Anterior cingulate cortex (tissue), 58 donors: ENCODE measurements around the gene ACSM3.
A peak's percentile ranks its signal among the peaks of the same experiment; 100 is the strongest.
"Not testable (repeated sequence)": the region's sequence is repeated elsewhere in the genome, so short reads cannot be mapped to it uniquely, and the experiment has no call there.

Experiments
- DNase-seq, 58 donors: peaks; one replicate each; lab custom pipeline; 2025; lab: John Stamatoyannopoulos, UW

Gene ACSM3, protein sequence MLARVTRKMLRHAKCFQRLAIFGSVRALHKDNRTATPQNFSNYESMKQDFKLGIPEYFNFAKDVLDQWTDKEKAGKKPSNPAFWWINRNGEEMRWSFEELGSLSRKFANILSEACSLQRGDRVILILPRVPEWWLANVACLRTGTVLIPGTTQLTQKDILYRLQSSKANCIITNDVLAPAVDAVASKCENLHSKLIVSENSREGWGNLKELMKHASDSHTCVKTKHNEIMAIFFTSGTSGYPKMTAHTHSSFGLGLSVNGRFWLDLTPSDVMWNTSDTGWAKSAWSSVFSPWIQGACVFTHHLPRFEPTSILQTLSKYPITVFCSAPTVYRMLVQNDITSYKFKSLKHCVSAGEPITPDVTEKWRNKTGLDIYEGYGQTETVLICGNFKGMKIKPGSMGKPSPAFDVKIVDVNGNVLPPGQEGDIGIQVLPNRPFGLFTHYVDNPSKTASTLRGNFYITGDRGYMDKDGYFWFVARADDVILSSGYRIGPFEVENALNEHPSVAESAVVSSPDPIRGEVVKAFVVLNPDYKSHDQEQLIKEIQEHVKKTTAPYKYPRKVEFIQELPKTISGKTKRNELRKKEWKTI

DNA sequence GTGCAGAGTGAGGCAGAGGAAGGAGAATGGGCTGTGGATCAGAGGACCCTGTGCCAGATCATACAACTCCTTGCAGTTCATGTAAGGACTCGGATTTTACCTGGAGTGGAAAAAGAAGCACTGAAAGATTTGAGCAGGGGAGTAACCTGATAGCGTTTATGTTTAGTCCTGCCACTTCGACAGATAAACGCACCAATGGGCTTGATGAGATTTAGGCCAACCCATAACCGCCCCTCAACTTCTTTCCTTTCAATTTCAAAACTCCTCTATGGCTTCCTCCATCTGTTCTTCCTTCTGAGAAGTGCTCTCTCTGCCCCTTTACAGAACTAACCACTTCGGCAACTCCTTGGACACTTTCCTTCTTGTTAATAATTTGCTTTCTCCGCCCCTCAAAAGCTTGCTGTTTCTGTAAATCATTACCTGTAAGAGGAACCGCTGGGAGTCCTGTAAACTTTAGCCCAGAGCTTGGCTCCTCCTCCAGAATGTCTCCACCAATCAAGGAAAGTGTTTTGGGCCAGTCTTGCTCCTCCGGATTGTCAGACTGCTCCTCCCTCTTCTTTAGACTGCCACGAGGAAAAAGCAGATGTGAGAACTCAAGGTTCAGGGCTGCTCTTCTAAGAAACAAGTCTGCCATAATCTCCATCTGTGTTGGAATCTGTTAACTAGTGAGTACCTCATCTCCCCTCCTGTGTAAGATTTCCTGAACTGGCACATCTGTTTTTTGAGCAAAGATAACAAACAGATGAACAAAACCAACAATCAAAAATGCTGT is at the start of gene ACSM3:
Gene ACSM3, plus strand, starts transcription at position 554 of the 772 bp plus-strand sequence. CDS start 6,021 bp downstream, outside the sequence.
- peak in 2 of 58 donors; percentile 7 to 14 for DNase-seq

DNA sequence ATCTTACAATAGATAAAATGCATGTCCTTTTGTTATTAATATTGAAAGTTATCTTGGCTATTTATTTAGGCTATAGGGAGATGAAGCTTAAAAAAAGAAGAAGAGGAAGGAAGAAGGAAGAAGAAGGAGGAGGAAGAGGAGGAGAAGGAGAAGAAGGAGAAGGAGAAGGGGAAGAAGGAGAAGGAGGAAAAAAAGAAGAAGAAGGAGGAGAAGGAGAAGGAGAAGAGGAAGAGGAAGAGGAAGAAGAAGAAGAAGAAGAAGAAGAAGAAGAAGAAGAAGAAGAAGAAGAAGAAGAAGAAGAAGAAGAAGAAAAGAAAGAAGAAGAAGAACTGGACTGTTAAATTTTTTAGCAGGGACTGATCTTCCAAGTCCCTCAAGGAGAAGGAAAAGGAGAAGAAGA is 46.1 kb upstream of the ACSM3 start:
- DNase-seq: not testable (repeated sequence)

GRCh38 chr16:20720251-20720650 is 43.6 kb upstream of the ACSM3 start:
- no peak for DNase-seq

GRCh38 chr16:20726661-20727060 is 37.2 kb upstream of the ACSM3 start:
- no peak for DNase-seq

DNA sequence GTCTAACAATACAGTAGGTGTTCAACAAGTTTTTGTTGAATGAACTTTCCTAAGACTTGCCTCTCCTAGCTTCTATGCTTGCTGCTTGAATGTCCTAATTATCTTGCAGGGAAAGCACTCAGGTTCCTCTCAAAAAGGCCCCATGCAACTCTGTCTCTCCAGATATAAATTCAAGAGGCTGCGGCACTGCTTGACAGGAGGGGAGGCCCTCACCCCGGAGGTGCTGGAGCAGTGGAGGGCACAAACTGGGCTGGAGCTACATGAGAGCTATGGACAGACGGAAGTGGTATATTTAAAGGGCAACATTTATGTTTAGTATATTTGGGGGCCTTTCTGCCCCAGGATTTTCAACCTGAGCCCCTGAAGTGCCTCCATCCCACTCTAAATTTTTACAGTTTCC is 36.6 kb upstream of the ACSM3 start:
- no peak for DNase-seq

DNA sequence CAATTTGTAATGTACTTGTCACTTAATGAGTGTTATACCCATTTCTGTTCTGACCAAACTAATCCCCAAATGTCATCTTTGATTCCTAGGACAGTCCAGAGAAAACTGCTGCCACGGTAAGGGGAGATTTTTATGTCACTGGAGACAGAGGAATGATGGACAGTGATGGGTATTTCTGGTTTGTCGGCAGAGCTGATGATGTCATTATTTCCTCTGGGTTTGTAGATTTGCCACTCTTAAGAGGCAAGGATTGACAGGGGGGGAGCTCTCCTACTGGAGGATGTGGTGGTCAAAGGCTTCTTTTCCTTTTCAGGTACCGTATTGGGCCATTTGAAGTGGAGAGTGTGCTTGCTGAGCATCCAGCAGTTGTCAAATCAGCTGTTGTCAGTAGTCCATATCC is 34.7 kb upstream of the ACSM3 start:
- DNase-seq: no peak

- DNase-seq: no peak
These were observed 29.8 kb upstream of the ACSM3 start for GRCh38 chr16:20734056-20734455.

DNA sequence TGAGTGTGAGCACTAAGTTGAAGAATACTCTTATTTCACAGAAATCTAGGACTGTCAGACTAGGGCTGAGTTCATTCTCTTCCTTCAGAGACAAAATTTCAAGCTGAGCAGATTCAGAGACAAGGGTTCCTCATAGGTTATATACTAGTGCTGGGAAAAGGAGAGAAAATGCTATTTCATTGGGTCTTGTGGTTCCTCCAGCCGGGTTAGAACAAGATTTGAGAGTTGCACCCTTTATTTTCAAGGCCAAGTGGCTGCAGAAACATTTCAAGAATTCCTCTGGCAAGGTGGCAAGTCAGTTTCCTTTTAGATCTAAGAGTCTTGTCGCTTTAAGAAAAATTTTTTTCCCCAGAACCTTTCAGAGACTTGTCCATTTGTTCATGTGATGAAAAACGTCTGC is 29.0 kb upstream of the ACSM3 start:
- no peak for DNase-seq

DNA sequence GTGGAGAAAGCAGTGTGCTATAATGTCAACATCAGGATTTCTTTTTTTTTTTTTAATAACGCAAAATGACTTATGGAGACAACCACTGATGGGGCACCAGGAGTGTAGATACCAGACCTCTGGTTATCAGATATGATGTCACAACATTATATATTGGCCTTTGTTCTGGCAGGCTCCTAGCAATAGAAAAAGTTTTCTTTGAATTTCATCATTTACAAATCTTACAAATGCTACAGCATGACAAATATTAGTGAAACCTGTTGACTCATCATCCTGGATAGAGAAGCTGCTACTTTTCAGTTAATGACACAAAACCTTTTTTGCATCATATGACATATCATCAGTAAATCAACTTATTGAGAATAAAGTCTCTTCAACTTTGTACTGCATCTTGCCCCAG is 28.3 kb upstream of the ACSM3 start:
- no peak for DNase-seq

GRCh38 chr16:20740007-20740883 is 23.6 kb upstream of the ACSM3 start:
- no peak for DNase-seq

GRCh38 chr16:20740901-20741521 is 22.8 kb upstream of the ACSM3 start:
- DNase-seq: peak in 57 of 58 donors; percentile 32 to 91 (median 82)

DNA sequence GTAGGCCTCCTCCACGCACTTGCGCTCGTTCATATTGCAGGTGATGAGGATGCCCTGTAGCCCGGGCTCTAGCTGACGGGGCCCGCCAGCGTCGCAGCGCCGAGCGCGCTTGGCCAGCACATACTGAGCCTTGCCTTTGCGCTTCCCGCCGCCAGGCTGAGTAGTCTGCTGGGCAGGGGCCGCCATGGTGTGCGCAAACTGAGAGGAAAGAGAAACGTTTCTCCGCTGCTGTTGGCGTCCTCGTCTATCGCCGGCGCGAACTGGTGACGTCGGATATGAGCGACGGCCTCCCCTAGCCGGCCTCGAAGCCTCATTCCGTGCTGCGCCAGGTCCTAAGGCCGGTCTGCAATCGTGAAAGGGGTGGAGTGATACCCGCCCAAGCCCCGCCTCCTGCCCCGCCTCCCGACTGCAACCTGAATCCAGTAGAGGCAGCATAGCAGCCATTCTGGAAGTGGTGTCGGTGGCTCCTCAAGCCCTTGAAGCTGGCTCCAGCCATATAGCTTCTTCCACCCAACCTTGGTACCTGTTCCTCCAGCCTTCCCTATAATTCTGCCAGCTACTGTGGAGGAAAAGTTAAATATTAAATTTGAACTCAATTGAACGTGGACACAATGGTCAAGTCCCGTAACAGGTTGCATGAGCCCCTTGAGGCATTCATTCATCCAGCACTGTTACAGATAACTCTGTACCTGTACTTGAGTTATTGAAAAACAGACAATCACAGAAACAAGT is 22.1 kb upstream of the ACSM3 start, which contains the start of gene THUMPD1:
Gene THUMPD1, minus strand, starts transcription at position 265 of the 732 bp plus-strand sequence. Its CDS starts 79 bp downstream, at position 186.
- peak; percentile 57 to 95 (median 89) for DNase-seq

DNA sequence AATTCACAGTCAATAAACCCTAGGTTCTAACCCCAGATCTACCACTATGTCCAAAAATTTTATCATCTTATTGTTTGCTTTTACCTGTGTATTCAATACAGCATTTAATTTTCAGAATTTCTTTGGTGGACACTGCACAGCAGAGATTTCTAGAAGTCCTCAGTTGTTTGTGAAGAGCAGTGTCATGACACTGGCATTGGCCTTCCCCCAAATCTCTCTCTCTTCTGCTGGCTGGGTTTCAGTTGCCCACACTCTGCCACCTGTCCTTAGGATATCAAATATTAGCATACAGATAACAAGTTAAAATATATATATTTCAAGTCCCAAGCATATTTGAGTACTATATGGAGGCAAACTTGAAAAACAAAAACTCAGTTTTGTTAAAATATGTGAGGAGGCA is 20.2 kb upstream of the ACSM3 start:
- DNase-seq: no peak

- no peak for DNase-seq
These were observed 18.8 kb upstream of the ACSM3 start for GRCh38 chr16:20744922-20745440.

DNA sequence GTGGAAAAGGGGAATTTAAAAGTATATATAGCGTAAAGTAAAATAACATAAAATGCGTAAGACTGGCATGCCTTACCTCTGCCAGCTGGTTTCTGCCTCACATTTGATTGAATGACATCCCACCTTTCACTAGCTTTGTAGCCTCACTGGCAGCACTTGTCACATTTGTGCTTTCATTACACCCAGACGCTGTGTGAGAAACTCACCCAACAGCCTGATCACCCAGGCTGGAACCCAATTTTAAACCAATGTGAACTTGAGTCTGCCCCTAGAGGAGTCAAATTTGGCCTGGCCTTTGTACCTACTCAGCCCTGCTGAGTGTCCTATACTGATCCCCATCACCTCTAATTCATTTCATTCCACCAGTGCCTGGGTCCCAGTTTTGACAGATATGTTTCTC is 17.4 kb upstream of the ACSM3 start:
- DNase-seq: no peak

GRCh38 chr16:20747030-20747816 is 16.6 kb upstream of the ACSM3 start:
- DNase-seq: no peak

- no peak for DNase-seq
These were observed 14.3 kb upstream of the ACSM3 start for GRCh38 chr16:20749474-20749873.

- no peak for DNase-seq
These were observed 13.3 kb upstream of the ACSM3 start for GRCh38 chr16:20750558-20750957.
